ENCODE results near the gene CPNE4. TPM values are rescaled to one million over a fixed set of nuclear protein-coding genes. Genes with fewer than 3 reads are reported as not detected.
A peak's percentile ranks its signal among the peaks of the same experiment; 100 is the strongest.

The CPNE4 gene
- total and polyA plus RNA-seq, 5 experiments from 2014 or later, result not detected

GRCh38 chr3:131796558-131797198, 238.1 kb downstream of the CPNE4 start:
- H3K27me3 Mint-ChIP-seq, result peaks cover 9 to 38% (median 12%) of the 10 kb centered on the region in 5 donors
- H3K9me3 Mint-ChIP-seq, result no peaks in the 10 kb centered on the region
- peaks cover 0 to 13% (median 9%) of the 10 kb centered on the region in 4 donors for H3K4me1 Mint-ChIP-seq
- POLR2A ChIA-PET, result no interaction called here
- peak in 1 of 10 donors; percentile 13 for DNase-seq
- H3K27ac Mint-ChIP-seq, result peak overlapping the region in 2 of 10 donors; percentile 27 to 39
- no peaks in the 10 kb centered on the region for H3K36me3 Mint-ChIP-seq
- ATAC-seq, result no peak
- H3K4me3 Mint-ChIP-seq, result no peak overlapping the region

GRCh38 chr3:131796111-131796510, 238.7 kb downstream of the CPNE4 start:
- H3K36me3 Mint-ChIP-seq, result no peaks in the 10 kb centered on the region
- DNase-seq (no peak), ATAC-seq (no peak)
- POLR2A ChIA-PET, result no interaction called here
- H3K4me3 Mint-ChIP-seq, result no peak overlapping the region
- H3K27me3 Mint-ChIP-seq, result peaks cover 9 to 38% (median 12%) of the 10 kb centered on the region in 5 donors
- H3K4me1 Mint-ChIP-seq, result peaks cover 0 to 13% (median 9%) of the 10 kb centered on the region in 4 donors
- no peak overlapping the region for H3K27ac Mint-ChIP-seq
- H3K9me3 Mint-ChIP-seq, result no peaks in the 10 kb centered on the region

GRCh38 chr3:131795390-131796090, 239.3 kb downstream of the CPNE4 start:
- DNase-seq (no peak), ATAC-seq (no peak)
- H3K36me3 Mint-ChIP-seq, result no peaks in the 10 kb centered on the region
- H3K27me3 Mint-ChIP-seq, result peaks cover 8 to 38% (median 12%) of the 10 kb centered on the region in 5 donors
- POLR2A ChIA-PET, result no interaction called here
- no peak overlapping the region for H3K4me3 Mint-ChIP-seq
- no peaks in the 10 kb centered on the region for H3K9me3 Mint-ChIP-seq
- H3K27ac Mint-ChIP-seq, result no peak overlapping the region
- H3K4me1 Mint-ChIP-seq, result peaks cover 0 to 13% (median 9%) of the 10 kb centered on the region in 4 donors

- peaks cover 0 to 13% (median 9%) of the 10 kb centered on the region in 4 donors for H3K4me1 Mint-ChIP-seq
- peak in 6 of 10 donors; percentile 1 to 31 (median 8) for DNase-seq
- POLR2A ChIA-PET, result no interaction called here
- peak in 1 of 2 donors; percentile 44 for ATAC-seq
- no peak overlapping the region for H3K27ac Mint-ChIP-seq
- H3K9me3 Mint-ChIP-seq, result no peaks in the 10 kb centered on the region
- H3K27me3 Mint-ChIP-seq, result peaks cover 8 to 38% (median 12%) of the 10 kb centered on the region in 5 donors
- no peak overlapping the region for H3K4me3 Mint-ChIP-seq
- no peaks in the 10 kb centered on the region for H3K36me3 Mint-ChIP-seq
Observed at GRCh38 chr3:131794766-131795388, 239.9 kb downstream of the CPNE4 start.

- POLR2A ChIA-PET, result no interaction called here
- no peak overlapping the region for H3K27ac Mint-ChIP-seq
- H3K4me1 Mint-ChIP-seq, result peaks cover 0 to 13% (median 9%) of the 10 kb centered on the region in 4 donors
- H3K4me3 Mint-ChIP-seq, result no peak overlapping the region
- peaks cover 8 to 38% (median 12%) of the 10 kb centered on the region in 5 donors for H3K27me3 Mint-ChIP-seq
- H3K9me3 Mint-ChIP-seq, result no peaks in the 10 kb centered on the region
- DNase-seq (no peak), ATAC-seq (no peak)
- no peaks in the 10 kb centered on the region for H3K36me3 Mint-ChIP-seq
Observed at GRCh38 chr3:131793870-131794269, 240.9 kb downstream of the CPNE4 start.

- ATAC-seq, result no peak
- Mint-ChIP-seq H3K4me1 (no peaks in the 10 kb centered on the region), H3K27ac (no peak overlapping the region), H3K36me3 (no peaks in the 10 kb centered on the region), H3K27me3 (peaks cover 2 to 14% (median 7%) of the 10 kb centered on the region in 5 donors), H3K4me3 (no peak overlapping the region), H3K9me3 (no peaks in the 10 kb centered on the region)
- DNase-seq, result no peak
- POLR2A ChIA-PET, result no interaction called here
Observed at GRCh38 chr3:131789188-131789587, 245.6 kb downstream of the CPNE4 start.

- ATAC-seq, result no peak
- H3K4me3 Mint-ChIP-seq, result no peak overlapping the region
- POLR2A ChIA-PET, result no interaction called here
Observed at GRCh38 chr3:131786386-131786785, 248.4 kb downstream of the CPNE4 start.

GRCh38 chr3:131782751-131783150, 252.1 kb downstream of the CPNE4 start:
- POLR2A ChIA-PET, result no interaction called here

More at GRCh38 chr3:131786386-131786785, 248.4 kb downstream of the CPNE4 start:
- DNase-seq, result no peak
- H3K27ac Mint-ChIP-seq, result no peak overlapping the region
- H3K9me3 Mint-ChIP-seq, result no peaks in the 10 kb centered on the region
- H3K36me3 Mint-ChIP-seq, result no peaks in the 10 kb centered on the region
- H3K4me1 Mint-ChIP-seq, result no peaks in the 10 kb centered on the region
- H3K27me3 Mint-ChIP-seq, result peaks cover 0 to 4% (median 3%) of the 10 kb centered on the region in 5 donors

GRCh38 chr3:131778526-131778925, 256.3 kb downstream of the CPNE4 start:
- H3K27me3 Mint-ChIP-seq, result peaks cover 0 to 13% (median 2%) of the 10 kb centered on the region in 5 donors
- H3K9me3 Mint-ChIP-seq, result peaks cover 0 to 20% (median 2%) of the 10 kb centered on the region in 9 donors
- H3K4me3 Mint-ChIP-seq, result no peak overlapping the region
- H3K27ac Mint-ChIP-seq, result no peak overlapping the region
- ATAC-seq (no peak), DNase-seq (no peak)
- H3K36me3 Mint-ChIP-seq, result peaks cover 0 to 8% (median 0%) of the 10 kb centered on the region in 3 donors
- POLR2A ChIA-PET, result interaction anchor here (0.6 kb wide), 1 partner anchor 389 kb away, joined by 6 read pairs; no protein-coding TSS in a partner anchor
- no peaks in the 10 kb centered on the region for H3K4me1 Mint-ChIP-seq

More at GRCh38 chr3:131782751-131783150, 252.1 kb downstream of the CPNE4 start:
- Mint-ChIP-seq H3K27me3 (peaks cover 0 to 13% (median 4%) of the 10 kb centered on the region in 5 donors), H3K4me1 (no peaks in the 10 kb centered on the region), H3K4me3 (no peak overlapping the region), H3K9me3 (peaks cover 0 to 11% (median 0%) of the 10 kb centered on the region in 9 donors), H3K27ac (no peak overlapping the region), H3K36me3 (no peaks in the 10 kb centered on the region)
- ATAC-seq (no peak), DNase-seq (no peak)

GRCh38 chr3:131775650-131776049, 259.2 kb downstream of the CPNE4 start:
- ATAC-seq, result no peak
- no peak overlapping the region for H3K27ac Mint-ChIP-seq
- POLR2A ChIA-PET, result no interaction called here

GRCh38 chr3:131772269-131773026, 262.4 kb downstream of the CPNE4 start:
- H3K9me3 Mint-ChIP-seq, result peaks cover 0 to 9% (median 0%) of the 10 kb centered on the region in 9 donors
- ATAC-seq (no peak), DNase-seq (no peak)
- H3K27me3 Mint-ChIP-seq, result peaks cover 2 to 11% (median 6%) of the 10 kb centered on the region in 5 donors
- H3K4me1 Mint-ChIP-seq, result peaks cover 0 to 6% (median 2%) of the 10 kb centered on the region in 4 donors
- peaks cover 0 to 8% (median 0%) of the 10 kb centered on the region in 3 donors for H3K36me3 Mint-ChIP-seq
- POLR2A ChIA-PET, result no interaction called here
- no peak overlapping the region for H3K27ac Mint-ChIP-seq
- H3K4me3 Mint-ChIP-seq, result no peak overlapping the region

More at GRCh38 chr3:131775650-131776049, 259.2 kb downstream of the CPNE4 start:
- no peak for DNase-seq
- peaks cover 0 to 8% (median 0%) of the 10 kb centered on the region in 3 donors for H3K36me3 Mint-ChIP-seq
- H3K4me1 Mint-ChIP-seq, result no peaks in the 10 kb centered on the region
- H3K4me3 Mint-ChIP-seq, result no peak overlapping the region
- peaks cover 2 to 23% (median 6%) of the 10 kb centered on the region in 5 donors for H3K27me3 Mint-ChIP-seq
- H3K9me3 Mint-ChIP-seq, result peaks cover 0 to 20% (median 2%) of the 10 kb centered on the region in 9 donors

GRCh38 chr3:131762981-131763564, 271.7 kb downstream of the CPNE4 start:
- H3K9me3 Mint-ChIP-seq, result peaks cover 0 to 4% (median 0%) of the 10 kb centered on the region in 9 donors
- H3K27ac Mint-ChIP-seq, result no peak overlapping the region
- no peaks in the 10 kb centered on the region for H3K36me3 Mint-ChIP-seq
- no peak overlapping the region for H3K4me3 Mint-ChIP-seq
- ATAC-seq (no peak), DNase-seq (no peak)
- peaks cover 0 to 1% (median 0%) of the 10 kb centered on the region in 4 donors for H3K4me1 Mint-ChIP-seq
- POLR2A ChIA-PET, result no interaction called here
- peaks cover 5 to 19% (median 9%) of the 10 kb centered on the region in 5 donors for H3K27me3 Mint-ChIP-seq

Data from naive thymus-derived CD8-positive, alpha-beta T cell (primary cell).